ENCODE data around the gene PROX2. TPM values are rescaled to one million over a fixed set of nuclear protein-coding genes. Genes with fewer than 3 reads are reported as not detected.

Gene PROX2
- total RNA-seq, 4 donors from 2014 or later, result not detected

DNA sequence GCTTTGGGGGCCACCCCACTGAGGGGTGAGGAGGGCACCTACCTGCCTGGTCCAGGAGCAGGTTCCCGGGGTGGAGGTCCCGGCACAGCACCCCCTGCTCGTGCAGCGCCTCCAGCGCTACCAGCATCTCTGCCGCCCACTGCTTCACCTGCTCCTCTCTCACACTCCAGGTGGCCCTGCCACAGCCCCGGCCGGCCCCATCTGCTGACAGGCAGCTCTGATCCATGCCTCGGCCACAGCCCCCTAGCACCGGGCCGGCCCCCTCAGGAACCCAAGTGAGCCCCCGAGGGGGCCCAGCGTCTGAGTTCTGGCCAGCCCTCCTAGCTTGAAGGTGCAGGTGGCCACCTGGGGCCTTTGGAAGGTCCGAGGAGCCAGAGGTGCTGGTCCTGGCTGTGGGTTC lies 33.6 kb upstream of the PROX2 start:
- intact Hi-C loops (cut with DNase I; ENCODE audit: low total_unique reads), result no loop called here
- TF ChIP-seq, protein P1, sequence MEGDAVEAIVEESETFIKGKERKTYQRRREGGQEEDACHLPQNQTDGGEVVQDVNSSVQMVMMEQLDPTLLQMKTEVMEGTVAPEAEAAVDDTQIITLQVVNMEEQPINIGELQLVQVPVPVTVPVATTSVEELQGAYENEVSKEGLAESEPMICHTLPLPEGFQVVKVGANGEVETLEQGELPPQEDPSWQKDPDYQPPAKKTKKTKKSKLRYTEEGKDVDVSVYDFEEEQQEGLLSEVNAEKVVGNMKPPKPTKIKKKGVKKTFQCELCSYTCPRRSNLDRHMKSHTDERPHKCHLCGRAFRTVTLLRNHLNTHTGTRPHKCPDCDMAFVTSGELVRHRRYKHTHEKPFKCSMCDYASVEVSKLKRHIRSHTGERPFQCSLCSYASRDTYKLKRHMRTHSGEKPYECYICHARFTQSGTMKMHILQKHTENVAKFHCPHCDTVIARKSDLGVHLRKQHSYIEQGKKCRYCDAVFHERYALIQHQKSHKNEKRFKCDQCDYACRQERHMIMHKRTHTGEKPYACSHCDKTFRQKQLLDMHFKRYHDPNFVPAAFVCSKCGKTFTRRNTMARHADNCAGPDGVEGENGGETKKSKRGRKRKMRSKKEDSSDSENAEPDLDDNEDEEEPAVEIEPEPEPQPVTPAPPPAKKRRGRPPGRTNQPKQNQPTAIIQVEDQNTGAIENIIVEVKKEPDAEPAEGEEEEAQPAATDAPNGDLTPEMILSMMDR (IDR thresholded peaks at IDR 0.05 in 4 of 5, conservative IDR thresholded peaks at IDR 0.05 in 1 of 5), result no peak
- no peak for TF ChIP-seq POLR2A (IDR thresholded peaks at IDR 0.05)
- H3K9me3 ChIP-seq, result no peaks in the 10 kb centered on the region
- no peak overlapping the region for H3K27ac ChIP-seq
- DNase-seq (no peak), ATAC-seq (no peak)
- H3K4me1 ChIP-seq, result peaks cover 28 to 39% of the 10 kb centered on the region in 2 donors
- in situ Hi-C loops (cut with MboI; ENCODE audit: low sequenced_read_pairs in 4 of 4), result no loop called here
- H3K27me3 ChIP-seq, result no peaks in the 10 kb centered on the region
- no peak overlapping the region for H3K4me3 ChIP-seq
- H3K36me3 ChIP-seq, result no peaks in the 10 kb centered on the region

DNA sequence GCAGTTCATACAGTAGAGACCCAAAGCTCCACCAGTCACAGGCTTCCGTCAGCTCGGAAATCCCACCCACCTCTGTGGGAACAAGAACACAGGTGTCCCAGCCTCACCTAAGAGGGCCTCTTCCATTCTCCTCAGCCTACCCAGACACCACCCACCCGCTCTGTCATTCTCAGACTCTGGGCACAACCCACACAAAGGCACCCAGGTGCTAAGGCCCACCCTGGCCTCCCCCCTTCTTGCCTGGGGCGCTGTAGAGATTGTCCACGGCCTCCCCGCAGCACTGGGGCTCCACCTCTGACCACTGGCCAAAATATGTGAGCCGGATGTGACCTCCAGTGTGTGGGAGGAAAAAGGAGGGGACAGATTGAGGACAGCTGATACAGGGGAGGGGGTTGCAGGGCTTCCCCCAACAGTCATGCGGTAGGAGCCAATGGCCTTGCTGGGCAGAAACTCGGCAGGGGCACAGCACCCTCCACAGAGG lies 33.0 kb upstream of the PROX2 start:
- no peak for TF ChIP-seq POLR2A (IDR thresholded peaks at IDR 0.05)
- TF ChIP-seq, protein P1 (IDR thresholded peaks at IDR 0.05 in 4 of 5, conservative IDR thresholded peaks at IDR 0.05 in 1 of 5), result no peak
- in situ Hi-C loops (cut with MboI; ENCODE audit: low sequenced_read_pairs in 4 of 4), result no loop called here
- ATAC-seq, result no peak
- peaks cover 22 to 34% of the 10 kb centered on the region in 2 donors for H3K4me1 ChIP-seq
- H3K9me3 ChIP-seq, result no peaks in the 10 kb centered on the region
- H3K36me3 ChIP-seq, result peaks cover 0 to 2% of the 10 kb centered on the region in 2 donors
- H3K4me3 ChIP-seq, result no peak overlapping the region
- no peak for DNase-seq
- H3K27ac ChIP-seq, result no peak overlapping the region
- intact Hi-C loops (cut with DNase I; ENCODE audit: low total_unique reads), result no loop called here
- no peaks in the 10 kb centered on the region for H3K27me3 ChIP-seq

DNA sequence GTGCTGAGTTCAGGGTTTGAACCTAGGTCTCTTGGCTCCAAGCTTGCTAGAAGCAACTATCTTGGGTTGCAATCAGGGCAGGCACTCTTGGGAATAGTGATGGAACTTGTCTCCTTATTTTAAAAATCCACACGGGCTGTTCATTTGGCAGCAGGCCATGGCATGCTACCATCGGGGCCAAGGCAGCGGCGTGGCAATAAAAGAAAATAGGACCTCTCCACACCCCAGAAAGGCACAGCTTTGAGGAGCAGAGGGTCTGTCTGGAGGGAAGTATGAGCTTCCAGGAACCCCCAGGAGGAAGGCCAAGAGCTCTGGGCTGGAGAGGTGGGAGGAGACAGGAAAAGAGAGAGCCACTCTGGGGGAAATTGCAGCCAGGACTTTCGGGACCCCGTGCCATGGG lies 31.8 kb upstream of the PROX2 start:
- no peak for ATAC-seq
- intact Hi-C loops (cut with DNase I; ENCODE audit: low total_unique reads), result no loop called here
- no peak for DNase-seq
- Histone ChIP-seq H3K4me3 (no peak overlapping the region), H3K27ac (peak overlapping the region in 3 of 4 donors; percentile 2 to 44 (median 11)), H3K9me3 (no peaks in the 10 kb centered on the region), H3K36me3 (peaks cover 0 to 9% of the 10 kb centered on the region in 2 donors), H3K4me1 (peaks cover 19 to 30% of the 10 kb centered on the region in 2 donors), H3K27me3 (no peaks in the 10 kb centered on the region)
- in situ Hi-C loops (cut with MboI; ENCODE audit: low sequenced_read_pairs in 4 of 4), result no loop called here
- no peak for TF ChIP-seq POLR2A (IDR thresholded peaks at IDR 0.05)
- TF ChIP-seq, protein P1 (IDR thresholded peaks at IDR 0.05 in 4 of 5, conservative IDR thresholded peaks at IDR 0.05 in 1 of 5), result no peak

DNA sequence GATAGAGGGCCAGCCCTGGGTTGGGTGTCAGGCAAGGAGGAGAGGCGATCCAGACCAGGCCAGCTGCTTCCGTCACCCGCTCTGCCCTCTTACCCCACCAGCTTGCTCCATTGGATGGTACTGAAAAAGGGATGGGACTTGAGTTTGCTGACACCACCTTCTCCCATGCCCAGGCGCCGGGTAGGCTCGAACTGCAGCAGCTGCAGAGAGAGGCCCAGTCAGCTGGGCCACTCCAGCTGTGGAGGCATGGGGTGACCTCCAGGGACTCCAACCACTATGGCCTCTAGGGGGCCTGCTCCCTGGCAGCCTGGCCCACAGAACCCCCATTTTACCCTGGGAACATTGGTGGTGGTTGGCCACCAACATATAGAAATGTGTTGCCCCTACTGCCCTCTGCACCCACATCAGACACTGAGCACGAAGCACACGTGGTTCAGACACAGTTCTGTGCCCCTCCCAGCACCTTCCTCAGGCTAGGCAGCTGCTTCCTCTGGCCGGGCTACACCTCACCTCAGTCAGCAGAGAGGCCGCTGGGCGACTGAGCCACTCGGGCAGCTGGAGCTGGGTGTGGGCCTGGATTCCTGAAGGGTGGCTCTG lies 31.1 kb upstream of the PROX2 start:
- in situ Hi-C loops (cut with MboI; ENCODE audit: low sequenced_read_pairs in 4 of 4), result no loop called here
- Histone ChIP-seq H3K36me3 (peaks cover 0 to 16% of the 10 kb centered on the region in 2 donors), H3K27me3 (no peaks in the 10 kb centered on the region), H3K4me1 (peaks cover 19 to 30% of the 10 kb centered on the region in 2 donors), H3K9me3 (no peaks in the 10 kb centered on the region), H3K27ac (peak overlapping the region in 3 of 4 donors; percentile 2 to 44 (median 11)), H3K4me3 (no peak overlapping the region)
- DNase-seq (peak in 1 of 2 donors; percentile 67), ATAC-seq (peak; percentile 28 to 57)
- intact Hi-C loops (cut with DNase I; ENCODE audit: low total_unique reads), result no loop called here
- no peak for TF ChIP-seq POLR2A (IDR thresholded peaks at IDR 0.05)
- TF ChIP-seq, protein P1 (IDR thresholded peaks at IDR 0.05 in 4 of 5, conservative IDR thresholded peaks at IDR 0.05 in 1 of 5), result peak in 2 of 5 experiments; percentile 32 to 35
